ENCODE data around the gene HOXA2.

The HOXA2 gene

DNA sequence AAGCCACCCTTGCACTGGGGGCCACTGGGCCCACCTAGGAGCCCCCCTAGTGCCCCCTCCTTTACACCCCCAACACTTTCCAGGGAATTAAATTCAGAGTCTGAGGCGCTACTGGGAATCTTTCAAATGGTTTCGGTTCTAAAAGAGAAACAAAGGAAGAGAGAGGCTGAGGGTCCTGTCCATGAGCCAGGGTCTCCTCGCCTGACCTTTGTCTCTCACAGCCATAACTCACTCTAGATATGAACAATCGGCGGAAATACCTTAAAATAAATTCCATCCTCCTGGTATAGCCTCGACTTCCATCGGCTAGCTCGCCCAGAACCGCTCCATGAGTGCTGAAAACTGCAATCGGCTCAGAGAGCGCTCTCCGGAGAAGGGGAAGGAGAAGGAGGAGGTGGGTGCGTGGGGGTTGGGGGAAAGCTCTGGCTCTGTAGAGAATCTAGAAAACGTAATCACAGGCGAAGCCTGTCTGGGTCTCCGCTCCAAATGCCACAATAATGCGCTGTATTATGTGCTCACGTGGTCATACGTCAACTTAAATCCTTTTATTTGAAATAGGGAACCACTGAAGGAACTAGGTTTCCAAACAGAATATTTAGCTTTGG, 15.5 kb upstream of the HOXA2 start:
- H3K27ac ChIP-seq: peak overlapping the region in 1 of 2 donors; percentile 46
- H3K4me3 ChIP-seq: peak overlapping the region; percentile 57
- TF ChIP-seq, protein P1, sequence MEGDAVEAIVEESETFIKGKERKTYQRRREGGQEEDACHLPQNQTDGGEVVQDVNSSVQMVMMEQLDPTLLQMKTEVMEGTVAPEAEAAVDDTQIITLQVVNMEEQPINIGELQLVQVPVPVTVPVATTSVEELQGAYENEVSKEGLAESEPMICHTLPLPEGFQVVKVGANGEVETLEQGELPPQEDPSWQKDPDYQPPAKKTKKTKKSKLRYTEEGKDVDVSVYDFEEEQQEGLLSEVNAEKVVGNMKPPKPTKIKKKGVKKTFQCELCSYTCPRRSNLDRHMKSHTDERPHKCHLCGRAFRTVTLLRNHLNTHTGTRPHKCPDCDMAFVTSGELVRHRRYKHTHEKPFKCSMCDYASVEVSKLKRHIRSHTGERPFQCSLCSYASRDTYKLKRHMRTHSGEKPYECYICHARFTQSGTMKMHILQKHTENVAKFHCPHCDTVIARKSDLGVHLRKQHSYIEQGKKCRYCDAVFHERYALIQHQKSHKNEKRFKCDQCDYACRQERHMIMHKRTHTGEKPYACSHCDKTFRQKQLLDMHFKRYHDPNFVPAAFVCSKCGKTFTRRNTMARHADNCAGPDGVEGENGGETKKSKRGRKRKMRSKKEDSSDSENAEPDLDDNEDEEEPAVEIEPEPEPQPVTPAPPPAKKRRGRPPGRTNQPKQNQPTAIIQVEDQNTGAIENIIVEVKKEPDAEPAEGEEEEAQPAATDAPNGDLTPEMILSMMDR (IDR thresholded peaks at IDR 0.05): no peak
- DNase-seq (ENCODE audit: low spot score): peak; percentile 58

DNA sequence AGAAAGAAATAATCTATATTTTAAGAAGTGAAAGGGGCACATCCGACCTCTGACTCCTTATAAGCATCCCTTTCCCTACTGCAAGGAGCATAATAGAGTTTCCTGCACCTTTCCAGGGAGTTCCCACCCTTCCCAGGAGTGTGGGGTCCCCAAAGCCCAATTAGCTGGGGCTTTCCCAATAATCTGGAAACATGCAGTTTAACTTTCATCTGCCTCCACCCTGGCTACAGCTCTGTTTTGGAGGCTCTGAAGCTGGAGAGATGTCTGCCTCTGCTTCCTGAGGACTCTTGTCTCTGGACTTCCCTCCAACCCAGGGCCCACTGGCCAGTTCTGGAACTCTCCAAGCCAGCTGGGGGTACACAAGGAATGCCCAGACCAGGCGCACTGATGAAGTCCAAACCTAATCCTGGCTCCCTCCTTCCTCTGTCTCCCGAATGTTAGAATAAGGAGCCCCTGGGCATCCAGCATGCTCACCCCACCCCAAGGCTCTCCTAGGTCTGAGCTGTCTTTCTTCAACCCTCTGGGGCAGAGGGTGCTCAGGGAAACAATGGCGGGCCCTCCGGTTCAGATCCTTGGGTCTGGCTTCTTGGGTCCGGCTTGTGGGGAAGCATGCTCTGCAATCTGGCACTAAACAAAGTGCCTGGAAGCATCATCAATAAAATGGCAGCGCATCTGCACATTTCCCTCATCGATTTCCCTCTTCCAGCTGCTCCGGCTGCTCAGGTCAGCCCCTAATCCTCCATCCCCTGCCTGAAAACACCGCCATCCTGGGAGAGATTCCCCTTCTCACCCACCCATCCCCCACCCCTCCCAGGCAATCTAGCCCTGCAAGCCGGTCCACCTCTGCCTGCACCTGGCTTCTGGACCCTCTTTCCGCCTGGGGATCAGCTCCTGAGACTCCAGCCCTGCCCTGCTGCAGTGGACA, 14.7 kb upstream of the HOXA2 start:
- peak overlapping the region in 1 of 2 donors; percentile 46 for H3K27ac ChIP-seq
- TF ChIP-seq, protein P1 (IDR thresholded peaks at IDR 0.05): no peak
- H3K4me3 ChIP-seq: peak overlapping the region; percentile 57
- DNase-seq (ENCODE audit: low spot score): peak; percentile 59

DNA sequence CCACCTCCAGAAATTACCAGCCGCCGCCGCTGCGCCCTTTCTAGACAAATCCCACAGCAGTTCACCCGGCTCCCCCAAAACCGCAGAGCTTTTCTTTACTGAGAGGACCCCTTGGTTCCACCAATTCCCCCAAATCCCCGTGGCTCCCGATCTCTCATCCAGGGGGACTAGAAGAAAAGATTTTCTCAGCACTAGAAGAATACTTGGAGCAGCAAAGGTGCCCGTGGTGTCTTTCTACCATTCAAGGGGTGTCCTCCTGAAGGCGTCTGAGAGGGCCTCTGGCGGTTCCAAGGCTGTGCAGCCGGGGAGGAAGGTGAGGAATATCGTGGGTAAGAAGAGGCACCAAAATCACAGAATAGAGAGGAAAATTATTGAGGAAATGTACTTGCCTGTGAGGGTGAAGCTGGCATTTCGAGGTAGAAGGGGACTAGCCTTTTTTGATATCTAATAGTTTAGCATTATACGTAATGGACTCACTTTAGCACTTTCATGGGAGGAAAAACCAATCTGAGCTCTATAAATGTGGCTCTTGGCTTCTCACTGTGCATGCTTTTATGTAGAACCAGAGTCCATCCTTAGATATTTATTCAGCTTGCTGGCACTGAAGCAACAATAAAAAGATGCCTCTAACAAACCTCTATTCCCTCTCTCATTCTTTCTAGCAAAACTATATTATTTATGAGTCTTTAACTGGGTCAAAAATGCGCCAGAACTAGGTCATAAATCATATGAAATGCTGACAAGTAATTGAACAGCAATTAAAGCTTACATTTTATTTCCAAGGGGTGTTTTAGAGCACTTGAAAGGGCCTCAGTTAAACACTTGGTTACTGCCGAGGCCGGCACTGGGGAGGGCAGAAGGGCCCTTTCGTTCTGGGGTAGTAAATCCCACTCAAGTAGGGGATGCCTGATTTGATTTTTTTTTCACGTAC, 13.8 kb upstream of the HOXA2 start:
- H3K4me3 ChIP-seq: peak overlapping the region; percentile 46
- DNase-seq (ENCODE audit: low spot score): peak; percentile 53
- H3K27ac ChIP-seq: peak overlapping the region in 1 of 2 donors; percentile 46
- TF ChIP-seq, protein P1 (IDR thresholded peaks at IDR 0.05): no peak

DNA sequence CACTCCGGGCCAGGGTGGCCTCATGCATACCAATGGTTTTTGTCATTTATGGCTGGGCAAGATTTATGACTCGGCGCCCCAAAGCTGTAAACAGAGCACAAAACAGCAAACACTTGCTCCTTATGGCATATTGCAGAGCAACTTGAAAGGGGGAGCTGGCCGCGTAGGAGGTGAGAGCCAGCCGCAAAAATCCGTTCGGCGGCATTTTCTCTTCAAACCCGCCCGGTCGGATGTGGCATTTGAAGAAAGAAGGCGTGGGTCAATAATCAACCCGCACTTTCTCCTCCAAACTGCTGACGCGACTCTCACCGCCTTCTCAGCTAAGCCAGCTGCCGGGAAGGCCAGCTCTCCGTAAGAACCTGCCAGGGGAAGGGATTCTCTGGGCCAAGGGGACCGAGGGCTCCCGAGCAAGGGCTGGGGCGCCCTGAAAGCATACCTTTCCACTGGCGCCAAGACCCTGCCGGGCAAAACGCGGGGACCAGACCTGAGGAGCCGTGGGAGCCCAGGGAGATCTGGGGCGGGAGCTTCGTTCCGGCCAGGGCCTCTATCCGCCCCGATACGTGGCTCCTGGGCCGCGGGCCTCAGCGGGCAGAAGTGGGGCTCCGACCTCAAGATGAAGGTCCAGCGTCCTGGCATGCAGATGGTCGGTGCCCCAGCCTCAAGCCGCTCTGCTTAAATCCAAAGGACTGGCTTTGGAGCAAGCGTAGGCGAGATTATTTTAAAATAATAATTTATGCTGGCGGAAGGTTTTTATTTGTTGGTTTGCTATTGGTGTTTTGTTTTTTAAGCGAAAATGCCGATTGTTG, 12.9 kb upstream of the HOXA2 start:
- H3K4me3 ChIP-seq: peak overlapping the region; percentile 46
- DNase-seq (ENCODE audit: low spot score): peak; percentile 52
- TF ChIP-seq, protein P1 (IDR thresholded peaks at IDR 0.05): no peak
- H3K27ac ChIP-seq: peak overlapping the region in 1 of 2 donors; percentile 52

DNA sequence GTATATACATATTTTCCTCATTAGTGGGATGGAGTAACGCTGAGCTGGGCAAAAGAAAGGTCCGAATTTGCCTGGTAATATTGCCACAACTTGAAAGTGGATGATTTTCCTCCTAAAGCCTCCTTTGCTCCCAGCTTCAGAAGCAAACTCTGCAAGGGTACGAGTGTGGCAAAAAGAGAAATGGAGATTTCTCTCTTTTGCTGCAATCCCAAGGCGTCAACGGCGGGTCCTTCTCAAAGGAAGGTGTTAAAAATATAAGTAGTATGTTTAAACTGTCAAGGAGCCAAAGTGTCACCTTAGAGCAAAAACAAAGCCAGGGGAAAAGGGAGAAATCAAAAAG, 12.4 kb upstream of the HOXA2 start:
- Histone ChIP-seq H3K4me3 (peak overlapping the region; percentile 46), H3K27ac (no peak overlapping the region)
- DNase-seq (ENCODE audit: low spot score): no peak
- TF ChIP-seq, protein P1 (IDR thresholded peaks at IDR 0.05): no peak

Data from coronary artery (tissue), 2 donors.